ENCODE data around the gene CHCHD3. TPM values are rescaled to one million over a fixed set of nuclear protein-coding genes. Genes with fewer than 3 reads are reported as not detected.

The CHCHD3 gene
- polyA plus RNA-seq, 2 of the 4 experiments (the other 2 are of a cell fraction): 96.7 to 139 TPM

- WGBS (ENCODE audit: missing lambda C conversion rate): 92% methylated on average over 4 of the region's 4 CpGs
- no peak overlapping the region for H3K27ac ChIP-seq
- ChIA-PET CTCF (interaction anchor here (0.6 kb wide), 1 partner anchor 177 kb away, joined by 3 read pairs; no protein-coding TSS in a partner anchor), POLR2A (no interaction called here)
- H3K4me2 ChIP-seq: no peak overlapping the region
- no peak overlapping the region for H3K4me3 ChIP-seq
- H3K9me3 ChIP-seq: no peaks in the 10 kb centered on the region
- DNase-seq (ENCODE audit: low read depth in 1 of 2, low spot score in 1 of 2) (no peak), FAIRE-seq (no peak), ATAC-seq (no peak)
- TF ChIP-seq ELK1 (IDR thresholded peaks at IDR 0.05; ENCODE audit: low read depth, low read length) (no peak), JUN (IDR thresholded peaks at IDR 0.05) (no peak), MAFK (IDR thresholded peaks at IDR 0.05; ENCODE audit: partially characterized antibody) (no peak), SMC3 (IDR thresholded peaks at IDR 0.05) (no peak), ZSCAN20 (CRISPR knock-in tag; IDR thresholded peaks at IDR 0.05) (no peak), RCOR1 (IDR thresholded peaks at IDR 0.05; ENCODE audit: low read depth, low read length) (no peak), ESRRA (IDR thresholded peaks at IDR 0.05; ENCODE audit: borderline replicate concordance, low read length) (no peak), POLR2AphosphoS2 (conservative IDR thresholded peaks at IDR 0.05; ENCODE audit: low read length) (no peak), POLR2A (IDR thresholded peaks at IDR 0.05; ENCODE audit: low read length) (no peak), RFX5 (IDR thresholded peaks at IDR 0.05) (no peak)
- TF ChIP-seq, protein P1, sequence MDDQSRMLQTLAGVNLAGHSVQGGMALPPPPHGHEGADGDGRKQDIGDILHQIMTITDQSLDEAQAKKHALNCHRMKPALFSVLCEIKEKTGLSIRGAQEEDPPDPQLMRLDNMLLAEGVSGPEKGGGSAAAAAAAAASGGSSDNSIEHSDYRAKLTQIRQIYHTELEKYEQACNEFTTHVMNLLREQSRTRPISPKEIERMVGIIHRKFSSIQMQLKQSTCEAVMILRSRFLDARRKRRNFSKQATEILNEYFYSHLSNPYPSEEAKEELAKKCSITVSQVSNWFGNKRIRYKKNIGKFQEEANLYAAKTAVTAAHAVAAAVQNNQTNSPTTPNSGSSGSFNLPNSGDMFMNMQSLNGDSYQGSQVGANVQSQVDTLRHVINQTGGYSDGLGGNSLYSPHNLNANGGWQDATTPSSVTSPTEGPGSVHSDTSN (IDR thresholded peaks at IDR 0.05): no peak
- H3K4me1 ChIP-seq: peaks cover 22% of the 10 kb centered on the region; the same call in 2 of the 3 replicates
Observed at GRCh38 chr7:133048589-133048988, 33.3 kb downstream of the CHCHD3 start.

GRCh38 chr7:133047321-133047720 is 34.6 kb downstream of the CHCHD3 start:
- FAIRE-seq: no peak
- Histone ChIP-seq H3K27ac (no peak overlapping the region), H3K4me3 (no peak overlapping the region), H3K4me1 (peaks cover 11% of the 10 kb centered on the region; the same call in 2 of the 3 replicates), H3K9me3 (no peaks in the 10 kb centered on the region), H3K4me2 (no peak overlapping the region)
- no peak for TF ChIP-seq HEYL (CRISPR knock-in tag; IDR thresholded peaks at IDR 0.05)
- TF ChIP-seq, protein P2, sequence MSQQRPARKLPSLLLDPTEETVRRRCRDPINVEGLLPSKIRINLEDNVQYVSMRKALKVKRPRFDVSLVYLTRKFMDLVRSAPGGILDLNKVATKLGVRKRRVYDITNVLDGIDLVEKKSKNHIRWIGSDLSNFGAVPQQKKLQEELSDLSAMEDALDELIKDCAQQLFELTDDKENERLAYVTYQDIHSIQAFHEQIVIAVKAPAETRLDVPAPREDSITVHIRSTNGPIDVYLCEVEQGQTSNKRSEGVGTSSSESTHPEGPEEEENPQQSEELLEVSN (IDR thresholded peaks at IDR 0.05; ENCODE audit: borderline replicate concordance, low read depth): no peak
- TF ChIP-seq CHD2 (IDR thresholded peaks at IDR 0.05; ENCODE audit: low read length, partially characterized antibody): no peak
- TF ChIP-seq ELK1 (IDR thresholded peaks at IDR 0.05; ENCODE audit: low read depth, low read length): no peak
- TF ChIP-seq NFE2L2 (conservative IDR thresholded peaks at IDR 0.05; ENCODE audit: low read length): no peak
- 83% methylated on average over 2 of the region's 2 CpGs for whole genome bisulfite sequencing (ENCODE audit: missing lambda C conversion rate)
- POLR2A ChIA-PET: no interaction called here
- no peak for DNase-seq (ENCODE audit: low read depth in 1 of 2, low spot score in 1 of 2)
- CTCF ChIA-PET: interaction anchor here (0.5 kb wide), 1 partner anchor 226 kb away, joined by 3 read pairs; no protein-coding TSS in a partner anchor
- ATAC-seq: no peak

- Histone ChIP-seq H3K4me3 (no peak overlapping the region), H3K4me1 (peaks cover 2% of the 10 kb centered on the region; the same call in 2 of the 3 replicates), H3K4me2 (no peak overlapping the region), H3K9me3 (no peaks in the 10 kb centered on the region), H3K27ac (no peak overlapping the region)
- FAIRE-seq: no peak
- POLR2A ChIA-PET: no interaction called here
- CTCF ChIA-PET: no interaction called here
- no peak for DNase-seq (ENCODE audit: low read depth in 1 of 2, low spot score in 1 of 2)
- ATAC-seq: no peak
- no peak for TF ChIP-seq JUNB (IDR thresholded peaks at IDR 0.05)
- TF ChIP-seq, protein P3, sequence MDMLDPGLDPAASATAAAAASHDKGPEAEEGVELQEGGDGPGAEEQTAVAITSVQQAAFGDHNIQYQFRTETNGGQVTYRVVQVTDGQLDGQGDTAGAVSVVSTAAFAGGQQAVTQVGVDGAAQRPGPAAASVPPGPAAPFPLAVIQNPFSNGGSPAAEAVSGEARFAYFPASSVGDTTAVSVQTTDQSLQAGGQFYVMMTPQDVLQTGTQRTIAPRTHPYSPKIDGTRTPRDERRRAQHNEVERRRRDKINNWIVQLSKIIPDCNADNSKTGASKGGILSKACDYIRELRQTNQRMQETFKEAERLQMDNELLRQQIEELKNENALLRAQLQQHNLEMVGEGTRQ (IDR thresholded peaks at IDR 0.05): no peak
- no peak for TF ChIP-seq EHMT2 (IDR thresholded peaks at IDR 0.05; ENCODE audit: low read depth)
- TF ChIP-seq CHD2 (IDR thresholded peaks at IDR 0.05; ENCODE audit: low read length, partially characterized antibody): no peak
- TF ChIP-seq HDAC2 (IDR thresholded peaks at IDR 0.05): no peak
- TF ChIP-seq, protein P1 (IDR thresholded peaks at IDR 0.05): no peak
- TF ChIP-seq ESRRA (IDR thresholded peaks at IDR 0.05; ENCODE audit: borderline replicate concordance, low read length): no peak
- TF ChIP-seq FOSL2 (IDR thresholded peaks at IDR 0.05): no peak
- TF ChIP-seq FOSL2 (CRISPR knock-in tag; IDR thresholded peaks at IDR 0.05): no peak
- no peak for TF ChIP-seq FOXS1 (CRISPR knock-in tag; IDR thresholded peaks at IDR 0.05)
- TF ChIP-seq RNF2 (IDR thresholded peaks at IDR 0.05; ENCODE audit: borderline replicate concordance, low read depth): no peak
- no peak for TF ChIP-seq SREBF2 (IDR thresholded peaks at IDR 0.05)
- TF ChIP-seq HOXB13 (CRISPR knock-in tag; IDR thresholded peaks at IDR 0.05; ENCODE audit: low read depth): no peak
- no peak for TF ChIP-seq HOXB5 (CRISPR knock-in tag; IDR thresholded peaks at IDR 0.05)
- no peak for TF ChIP-seq RARB (CRISPR knock-in tag; IDR thresholded peaks at IDR 0.05)
- no peak for TF ChIP-seq KDM5A (IDR thresholded peaks at IDR 0.05)
- TF ChIP-seq EHF (CRISPR knock-in tag; IDR thresholded peaks at IDR 0.05): no peak
- TF ChIP-seq CBX8 (IDR thresholded peaks at IDR 0.05): no peak
- 87% methylated on average over 9 of the region's 9 CpGs for WGBS (ENCODE audit: missing lambda C conversion rate)
Observed at GRCh38 chr7:133044722-133045473, 37.0 kb downstream of the CHCHD3 start.
